Activated effector memory CD4-positive, alpha-beta T cell treated with Interleukin-2 at 50 U/mL for 16 hours (primary cell): ENCODE results near the gene WDR86.
A peak's percentile ranks its signal among the peaks of the same experiment; 100 is the strongest.

ENCODE experiments used
- DNase-seq: peaks from one replicate; pipeline ENCODE4 v3.0.0-alpha.2; 2020

The WDR86 gene

DNA sequence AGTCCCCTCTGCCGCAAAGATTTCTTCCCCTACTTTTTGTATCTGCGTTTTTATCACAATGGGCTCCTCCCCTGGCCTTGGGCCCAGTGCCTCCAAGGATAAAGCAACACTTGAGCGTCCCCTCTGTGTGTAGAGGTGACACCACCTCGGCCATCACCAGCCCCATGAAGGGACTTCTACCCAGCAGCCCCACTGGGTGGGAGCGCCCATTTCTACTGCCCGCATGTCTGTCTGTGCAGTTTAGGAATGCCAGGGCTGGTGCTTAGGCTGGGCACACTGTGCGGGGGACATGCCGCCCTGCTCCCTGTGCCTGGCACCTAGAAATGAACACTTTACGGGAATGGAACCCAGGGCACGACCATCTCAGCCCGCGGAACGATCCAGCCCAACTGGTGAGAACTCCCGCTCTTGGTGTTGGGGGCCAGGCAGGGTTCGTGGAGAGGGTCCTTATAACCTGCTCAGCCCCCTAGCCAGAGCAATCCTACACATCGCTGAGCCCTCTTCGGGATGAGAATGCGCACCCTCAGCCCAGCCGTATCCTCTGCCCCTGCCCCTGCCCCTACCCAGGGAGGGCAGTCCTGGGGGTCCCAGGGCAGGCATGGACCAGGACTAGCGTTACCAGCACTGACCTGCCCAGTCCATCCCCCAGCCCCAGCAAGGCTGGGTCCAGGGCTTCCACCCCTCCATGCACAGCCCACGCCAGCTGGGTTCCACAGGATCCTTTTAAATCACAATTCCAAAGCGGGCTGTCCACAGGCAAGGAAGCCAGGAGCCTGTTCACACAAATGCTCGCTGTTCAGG, 17.3 kb upstream of the WDR86 start:
- no peak for DNase-seq

DNA sequence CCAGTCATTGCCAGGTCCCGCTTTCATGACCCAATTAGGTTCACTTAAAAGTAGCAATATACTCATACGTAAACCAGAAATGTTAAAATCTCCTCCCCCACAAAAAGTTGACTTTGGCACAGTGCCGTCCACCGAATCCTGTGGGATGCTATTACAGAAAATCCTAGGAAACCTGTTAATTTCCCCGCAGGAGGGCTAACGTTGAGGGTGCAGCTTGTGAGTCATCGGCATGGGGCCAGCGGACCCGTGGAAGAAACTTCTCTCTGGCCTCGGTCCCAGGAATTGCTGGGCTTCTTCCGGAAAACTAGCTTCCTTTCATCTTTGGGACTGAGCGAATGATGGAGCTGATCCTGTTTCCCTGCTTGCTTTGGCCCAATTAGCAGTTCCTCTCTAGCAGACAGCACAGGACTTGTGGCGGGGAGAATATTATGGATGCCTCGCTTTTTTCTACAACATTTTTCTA, 16.6 kb upstream of the WDR86 start:
- DNase-seq, result no peak

DNA sequence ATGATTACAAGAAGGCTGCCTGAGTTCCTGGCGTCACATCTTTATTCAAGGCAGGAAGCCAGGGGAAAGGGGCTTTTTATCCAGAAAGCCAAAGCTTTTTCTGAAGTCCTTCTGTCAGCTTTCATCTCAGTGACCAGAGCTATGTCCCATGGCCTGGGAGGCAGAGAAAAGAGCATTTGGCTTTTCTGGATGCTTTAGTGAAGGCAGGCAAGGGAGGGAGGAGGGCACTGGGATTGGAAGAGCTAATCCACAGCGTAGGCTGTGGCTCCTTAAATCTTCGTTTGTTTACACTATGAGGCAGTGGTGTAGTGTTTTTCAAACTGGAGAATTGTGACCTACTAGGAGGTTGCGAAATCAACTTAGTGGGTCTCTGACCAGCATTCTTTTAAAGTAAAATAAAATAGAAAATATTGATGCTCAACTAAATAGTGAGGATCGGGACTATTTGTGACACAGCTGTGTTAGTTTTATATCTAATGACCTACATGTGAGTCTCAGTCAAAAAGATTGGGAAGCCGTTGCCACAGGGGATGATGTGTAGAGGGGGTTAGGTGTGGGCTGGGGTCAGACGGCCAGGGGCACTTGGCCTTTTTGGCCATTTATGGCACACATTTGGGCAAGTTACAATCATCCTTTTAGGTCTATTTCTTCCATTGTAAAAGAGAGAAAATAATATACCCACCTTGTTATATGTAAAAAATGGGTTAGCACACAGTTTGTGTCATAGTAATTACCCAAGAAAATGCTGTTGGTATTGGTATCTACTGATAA, 16.0 kb upstream of the WDR86 start:
- no peak for DNase-seq

DNA sequence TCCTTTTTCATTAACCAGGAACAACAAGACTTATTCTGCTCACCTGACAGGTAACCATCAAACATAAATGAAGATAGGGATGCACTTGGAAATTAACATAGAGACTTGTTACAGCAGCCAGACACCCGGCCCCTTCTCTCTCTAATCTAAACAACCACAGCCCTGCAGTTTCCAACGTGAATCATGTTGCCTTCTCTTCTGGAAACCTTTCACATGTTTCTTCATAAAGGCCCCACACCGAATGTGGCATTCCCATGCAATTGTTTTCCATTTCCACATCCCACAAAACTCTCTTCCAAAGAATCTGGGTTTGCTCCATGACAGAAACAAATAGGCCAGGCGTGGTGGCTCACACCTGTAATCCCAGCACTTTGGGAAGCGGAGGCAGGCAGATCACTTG, 15.0 kb upstream of the WDR86 start:
- DNase-seq, result no peak

DNA sequence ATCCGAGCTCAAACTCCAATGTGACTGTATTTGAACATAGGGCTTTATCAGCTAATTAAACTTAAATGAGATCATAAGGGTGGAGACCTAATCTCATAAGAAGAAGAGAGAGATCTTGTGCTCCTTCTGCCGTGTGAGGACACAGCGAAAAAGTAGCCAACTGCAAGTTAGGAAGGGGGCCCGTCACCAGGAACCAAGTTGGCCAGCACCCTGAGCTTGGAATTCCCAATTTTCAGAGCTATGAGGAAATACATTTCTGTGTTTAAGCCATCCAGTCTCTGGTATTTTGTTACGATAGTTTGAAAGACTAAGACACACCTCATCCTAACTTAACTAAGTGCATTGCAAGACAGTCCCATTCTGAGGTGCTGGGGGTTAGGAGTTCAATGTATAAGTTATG, 14.1 kb upstream of the WDR86 start:
- DNase-seq, result no peak

DNA sequence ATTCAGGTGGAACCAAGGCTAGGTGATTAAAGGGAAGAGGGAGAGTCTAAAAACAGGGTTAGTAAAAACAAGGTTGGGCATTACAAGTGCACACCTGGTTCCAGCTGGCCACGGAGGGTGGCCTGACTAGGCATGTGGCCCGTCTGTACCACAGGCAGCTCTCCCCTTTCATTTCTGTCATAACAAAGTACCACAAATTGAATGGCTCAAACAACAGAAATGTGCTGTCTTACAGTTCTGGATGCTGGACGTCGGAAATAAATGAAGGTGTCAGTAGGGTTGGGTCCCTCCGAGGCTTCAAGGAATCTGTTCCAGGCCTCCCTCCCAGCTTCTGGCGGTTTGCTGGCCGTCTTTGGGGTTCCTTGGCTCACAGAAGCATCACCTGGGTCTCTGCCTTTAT, 13.4 kb upstream of the WDR86 start:
- DNase-seq, result no peak

DNA sequence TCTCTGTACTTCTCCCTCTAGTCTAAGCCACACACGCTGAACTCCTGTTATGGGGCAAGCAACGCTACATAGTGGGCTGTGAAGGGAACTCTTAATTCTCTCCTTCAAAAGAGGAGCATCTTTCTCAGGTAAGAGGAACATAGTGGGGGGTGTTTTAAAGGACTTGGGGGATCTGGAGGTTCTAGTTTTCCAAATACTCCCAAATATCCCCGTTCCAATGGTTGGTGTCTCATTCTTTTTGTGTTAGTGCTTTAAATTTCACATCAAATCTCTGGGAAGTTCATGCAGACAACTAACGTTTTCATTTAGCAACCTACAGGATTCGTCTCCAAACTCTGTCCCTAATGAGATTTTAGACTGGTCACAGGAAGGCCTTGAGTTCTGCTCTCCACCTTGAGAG, 12.4 kb upstream of the WDR86 start:
- no peak for DNase-seq

DNA sequence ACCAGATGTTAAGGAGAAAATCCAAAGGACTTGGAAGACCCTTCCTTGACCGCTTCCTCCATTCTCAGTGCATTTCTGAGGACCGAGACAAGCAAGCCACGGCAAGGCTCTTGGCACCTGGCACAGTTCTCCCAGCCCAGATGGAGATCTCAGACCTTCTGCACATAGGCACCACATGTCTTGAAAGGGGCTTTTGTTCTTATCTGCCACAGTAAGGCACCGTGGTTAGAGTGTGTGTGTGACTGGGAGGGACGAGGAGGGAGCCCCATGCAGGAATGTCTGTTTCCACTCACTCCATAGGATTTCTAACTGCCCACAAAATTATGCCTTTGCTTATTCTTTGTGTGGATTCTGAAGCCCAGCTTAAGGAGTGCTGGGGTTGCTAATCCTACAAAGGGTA, 10.3 kb upstream of the WDR86 start:
- DNase-seq, result no peak

DNA sequence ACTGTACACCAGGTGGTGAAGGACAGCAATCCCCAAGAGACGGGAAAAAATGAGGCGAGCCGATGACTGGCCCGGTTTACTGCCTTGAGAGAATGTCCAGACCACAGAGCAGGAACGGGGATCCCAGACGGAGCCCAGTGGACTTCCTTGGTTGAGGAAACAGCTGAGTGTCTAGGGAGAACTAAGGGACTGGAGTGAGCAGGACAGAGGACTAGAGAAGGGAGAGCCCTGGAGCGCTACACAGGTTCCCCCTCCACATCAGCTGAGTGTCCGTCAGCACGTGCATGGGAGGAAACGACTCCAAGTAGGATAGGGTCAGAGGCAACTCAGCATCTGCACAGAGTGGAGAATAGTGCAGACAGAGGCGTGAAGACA, 7.1 kb upstream of the WDR86 start:
- no peak for DNase-seq

DNA sequence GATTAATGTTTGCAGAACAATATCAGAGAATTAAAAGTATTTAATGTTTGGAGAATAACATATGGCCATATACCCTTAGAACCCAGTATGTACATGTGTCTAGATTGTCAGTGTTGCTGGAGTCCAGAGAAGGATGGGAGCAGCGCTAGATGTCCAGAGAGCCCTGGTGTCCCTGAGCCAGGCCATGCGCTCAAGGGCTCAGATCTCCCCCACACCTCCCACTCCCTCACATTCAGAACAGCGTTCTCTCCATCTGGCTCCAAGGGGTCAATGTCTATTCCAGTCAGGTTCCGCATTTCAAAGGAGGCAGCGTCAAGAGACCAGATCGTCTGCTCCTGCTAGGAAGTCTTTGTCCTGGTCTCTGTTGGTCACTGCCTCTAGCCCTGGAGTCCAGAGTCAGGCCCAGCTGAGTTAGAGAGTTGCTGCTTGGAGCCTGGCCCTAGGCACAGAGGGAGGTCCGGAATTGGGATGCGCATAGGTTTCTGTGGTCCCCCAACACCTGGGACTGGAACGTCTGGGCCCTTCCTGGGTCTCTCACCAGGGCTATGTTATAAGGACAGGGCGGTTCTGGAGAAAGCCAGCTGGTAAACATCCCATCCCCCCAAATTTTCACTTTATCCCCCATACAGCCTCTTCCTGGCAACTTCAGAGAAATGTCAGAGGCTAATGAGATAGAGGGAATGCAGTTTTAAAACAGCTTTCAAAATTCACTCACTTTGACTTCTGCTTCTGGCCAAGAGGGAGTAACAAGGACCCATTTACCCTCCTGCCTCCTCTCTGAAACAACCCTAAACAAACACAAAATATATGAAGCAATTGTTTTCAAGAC, 6.5 kb upstream of the WDR86 start:
- no peak for DNase-seq

DNA sequence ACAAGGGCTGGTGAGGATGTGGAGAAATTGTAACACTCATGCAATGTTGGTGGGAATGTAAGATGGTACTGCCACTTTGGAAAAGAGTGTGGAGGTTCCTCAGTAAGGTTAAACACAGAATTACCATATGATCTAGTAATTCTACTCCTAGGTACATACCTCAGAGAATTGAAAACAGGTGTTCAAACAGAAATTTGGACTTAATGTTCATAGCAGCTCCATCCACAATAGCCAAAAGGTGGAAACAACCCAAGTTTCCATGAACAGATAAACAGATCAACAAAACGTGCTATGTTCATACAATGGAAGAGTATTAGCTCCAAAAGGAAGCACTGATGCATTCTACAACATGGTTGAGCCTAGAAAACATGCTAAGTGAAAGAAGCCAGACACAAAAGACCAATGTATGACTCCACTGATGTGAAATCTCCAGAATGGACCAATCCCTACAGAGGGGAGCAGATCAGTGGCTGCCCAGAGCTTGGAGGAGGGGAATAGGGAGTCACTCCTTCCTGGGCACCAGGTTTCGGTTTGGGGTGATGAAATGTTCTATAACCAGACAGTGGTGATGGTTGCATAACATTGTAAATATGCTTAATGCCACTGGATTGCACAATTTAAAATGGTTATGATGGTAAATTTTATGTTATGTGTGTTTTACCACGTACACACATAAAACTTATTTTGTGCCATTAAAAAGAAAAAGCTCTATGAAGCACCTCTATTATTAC, 5.7 kb upstream of the WDR86 start:
- DNase-seq, result no peak

DNA sequence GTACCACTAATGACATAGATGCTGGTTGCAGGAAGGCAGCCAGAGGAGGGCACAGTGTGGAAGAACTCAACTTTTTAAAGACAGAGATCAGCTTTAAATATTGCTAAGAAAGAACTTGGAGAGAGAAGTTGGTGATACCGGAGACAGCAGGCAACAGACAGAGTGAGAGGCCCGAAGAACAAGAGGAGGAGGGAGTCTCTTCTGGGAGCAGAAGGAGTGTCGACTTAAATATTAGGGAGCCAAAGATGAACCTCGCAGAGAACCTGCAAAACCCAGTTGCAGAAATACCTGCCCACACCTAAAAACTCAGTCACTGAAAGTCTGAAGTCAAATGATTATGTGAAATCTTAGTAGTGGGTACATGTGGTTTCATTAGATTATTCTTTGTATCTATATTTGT, 3.4 kb upstream of the WDR86 start:
- no peak for DNase-seq

DNA sequence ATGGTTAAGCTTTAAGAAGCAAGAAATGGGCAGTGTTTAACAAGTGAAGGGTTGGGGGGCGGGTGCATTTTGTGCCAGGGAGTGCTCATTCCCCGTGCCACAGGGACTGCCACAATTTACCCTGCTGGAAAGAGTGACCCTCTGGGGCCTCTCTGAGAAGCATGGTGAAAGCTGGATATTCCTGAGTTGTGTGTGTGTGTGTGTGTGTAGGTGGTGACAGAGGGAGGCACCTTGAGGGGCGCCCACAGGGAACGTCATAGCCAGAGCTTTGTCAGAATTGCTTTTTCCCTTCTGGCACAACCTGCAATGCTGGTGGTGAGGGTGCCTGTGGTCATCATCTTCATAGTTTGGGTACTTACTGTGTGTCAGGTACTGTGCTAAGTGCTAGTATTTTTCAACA, 2.5 kb upstream of the WDR86 start:
- DNase-seq, result no peak

DNA sequence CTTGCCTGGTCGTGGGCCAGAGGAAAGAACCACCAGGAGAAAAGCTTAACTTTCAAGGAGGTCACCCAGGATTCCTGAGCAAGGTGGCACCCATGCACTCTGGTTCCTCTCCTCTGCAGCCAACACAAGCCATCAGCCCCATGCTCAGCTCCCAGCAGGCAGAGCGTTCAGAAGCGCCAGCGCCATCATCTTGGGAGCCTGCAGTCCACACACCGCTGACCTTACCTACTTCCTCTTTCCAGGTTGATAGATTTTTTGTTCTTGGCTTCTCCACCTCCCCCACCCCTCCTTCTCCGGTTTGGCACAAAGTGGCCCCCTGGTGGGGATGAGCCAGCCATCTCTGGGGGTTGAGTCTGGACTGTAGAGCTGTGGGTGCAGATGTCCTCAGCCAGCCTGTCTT, 1.7 kb upstream of the WDR86 start:
- no peak for DNase-seq

DNA sequence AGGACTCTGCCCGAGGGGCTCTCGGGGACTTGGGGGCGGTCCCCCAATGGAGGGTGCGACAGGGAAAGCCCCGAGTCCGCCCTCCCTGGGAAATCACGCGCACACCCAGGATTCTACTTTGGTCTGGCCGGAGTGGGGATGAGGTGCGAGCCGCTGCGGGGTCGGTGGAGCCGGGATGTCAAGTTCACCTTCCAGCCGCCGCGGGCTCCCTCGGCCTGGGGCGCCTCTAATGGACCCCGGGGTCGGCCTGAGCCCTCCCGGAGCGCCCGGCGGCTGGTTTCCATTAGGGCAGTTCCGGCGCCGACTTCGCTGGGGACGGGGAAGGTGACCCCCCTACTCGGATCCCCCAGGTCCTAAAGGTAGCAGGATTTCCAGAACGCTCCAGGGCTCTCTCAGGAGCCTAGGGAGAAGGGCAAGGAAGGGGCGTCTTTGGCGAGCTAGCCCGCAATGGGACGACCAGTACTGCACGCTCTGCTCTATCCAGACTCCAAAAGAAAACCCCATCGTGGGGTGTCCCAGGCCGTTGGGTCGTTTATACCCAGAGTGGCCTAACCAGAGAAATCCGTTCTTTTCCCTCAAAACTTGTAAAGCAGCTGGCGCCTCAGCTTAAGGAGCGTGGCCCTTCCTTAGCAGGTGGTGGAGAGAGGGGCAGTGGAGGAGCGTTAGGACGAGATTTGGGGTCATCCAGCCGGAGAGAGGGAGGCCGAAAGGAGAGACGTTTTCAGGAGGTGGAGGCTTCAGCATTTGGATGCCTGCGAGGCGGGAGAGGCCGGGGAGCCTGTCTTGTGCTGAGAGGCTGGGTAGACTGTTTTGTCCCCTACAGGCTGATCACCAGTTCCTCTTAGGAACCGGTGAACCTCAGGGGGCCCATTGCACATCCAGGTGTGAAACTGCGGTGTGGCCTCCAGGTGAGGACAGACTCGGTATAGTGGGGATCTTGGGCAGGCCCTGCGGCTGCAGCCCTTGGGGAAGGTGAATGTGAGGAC, 860 bp upstream of the WDR86 start:
- DNase-seq, result no peak

DNA sequence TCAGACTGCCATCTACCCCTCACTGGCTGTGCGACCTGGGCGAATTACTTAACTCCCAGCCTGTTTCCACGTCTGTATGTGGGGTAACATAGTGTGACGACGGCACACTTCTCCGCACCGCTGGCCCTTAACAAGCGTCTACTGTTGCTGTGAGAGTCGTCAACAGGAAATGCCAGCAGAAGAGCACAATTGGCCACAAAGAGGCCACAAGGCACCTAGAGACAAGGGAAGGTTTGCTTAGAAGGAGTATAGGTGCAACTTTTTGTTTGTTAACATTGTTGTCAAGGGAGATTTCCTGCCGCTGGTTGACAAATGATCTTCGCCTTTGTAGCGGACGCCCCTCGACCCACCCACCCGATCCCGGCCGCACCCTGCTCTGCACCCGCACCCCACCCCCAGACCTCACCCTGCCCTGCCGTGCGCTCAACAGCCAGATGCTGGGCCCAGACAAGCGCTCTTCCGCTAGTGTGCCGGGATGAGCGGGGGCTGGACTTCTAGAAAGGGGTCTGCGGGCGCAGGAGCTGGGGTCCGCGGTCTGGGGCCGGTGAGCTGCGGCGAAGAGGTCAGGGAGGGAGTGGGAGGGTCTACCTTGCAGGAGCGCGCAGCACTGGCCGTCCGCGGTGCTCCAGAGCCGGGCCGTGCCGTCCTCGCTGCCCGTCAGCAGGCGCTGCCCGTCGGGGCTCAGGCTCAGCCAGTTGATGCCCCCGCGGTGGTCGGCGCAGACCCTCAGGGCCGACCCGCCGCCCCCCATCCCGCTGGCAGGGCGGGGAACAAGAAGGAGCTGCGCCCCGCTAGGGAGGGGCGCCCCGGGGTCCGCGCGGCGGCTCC, 785 bp downstream of the WDR86 start:
- DNase-seq, result peak; percentile 64

DNA sequence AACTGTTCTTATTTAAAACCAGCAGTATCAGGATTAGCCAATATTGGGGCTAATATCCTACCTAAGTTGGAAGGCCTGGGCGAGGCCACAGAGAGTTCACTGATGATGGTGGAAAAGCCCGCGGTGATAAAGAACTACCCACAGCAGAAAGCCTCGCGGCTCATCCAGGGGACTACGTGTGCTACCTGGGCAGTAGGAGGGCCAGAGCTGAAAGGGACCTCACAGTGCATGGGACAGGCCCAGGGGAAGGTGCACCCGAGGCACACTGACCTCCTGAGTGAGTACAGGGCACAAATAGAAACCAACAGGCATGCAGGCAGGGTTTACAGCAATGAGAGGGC, 1.4 kb downstream of the WDR86 start:
- DNase-seq, result no peak

DNA sequence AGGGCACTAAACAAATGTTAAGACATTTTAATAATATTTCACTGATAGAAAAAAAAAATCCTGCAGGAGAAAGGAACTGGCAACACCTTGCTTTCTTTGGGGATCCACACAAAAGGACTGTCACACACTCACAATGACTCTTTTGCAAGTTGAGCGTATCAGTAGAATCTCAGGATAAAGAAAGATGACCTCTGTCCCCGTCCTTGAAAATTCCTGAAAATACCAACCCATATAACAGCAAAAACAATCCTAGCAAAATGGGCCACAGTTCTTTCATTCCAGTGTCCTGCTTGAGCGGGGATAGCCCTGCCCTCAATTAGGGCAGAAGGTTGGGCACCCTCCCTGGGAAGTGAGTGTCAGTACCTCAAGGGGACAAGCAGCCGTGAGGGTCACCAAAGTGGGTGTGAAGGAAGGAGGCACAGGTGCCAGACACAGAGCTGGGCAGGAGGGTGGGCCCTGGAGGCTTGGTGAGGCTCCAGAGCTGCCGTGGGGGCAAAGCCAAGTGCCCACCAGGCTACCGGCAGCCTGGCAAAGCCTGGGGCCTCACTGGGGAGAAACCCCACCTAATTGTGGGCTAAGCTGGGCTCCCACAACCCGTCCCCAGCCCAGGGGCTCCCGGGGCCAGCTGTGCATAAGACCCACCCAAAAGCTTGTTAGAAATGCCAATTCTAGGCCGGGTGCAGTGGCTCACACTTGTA, 2.8 kb downstream of the WDR86 start:
- DNase-seq, result no peak

DNA sequence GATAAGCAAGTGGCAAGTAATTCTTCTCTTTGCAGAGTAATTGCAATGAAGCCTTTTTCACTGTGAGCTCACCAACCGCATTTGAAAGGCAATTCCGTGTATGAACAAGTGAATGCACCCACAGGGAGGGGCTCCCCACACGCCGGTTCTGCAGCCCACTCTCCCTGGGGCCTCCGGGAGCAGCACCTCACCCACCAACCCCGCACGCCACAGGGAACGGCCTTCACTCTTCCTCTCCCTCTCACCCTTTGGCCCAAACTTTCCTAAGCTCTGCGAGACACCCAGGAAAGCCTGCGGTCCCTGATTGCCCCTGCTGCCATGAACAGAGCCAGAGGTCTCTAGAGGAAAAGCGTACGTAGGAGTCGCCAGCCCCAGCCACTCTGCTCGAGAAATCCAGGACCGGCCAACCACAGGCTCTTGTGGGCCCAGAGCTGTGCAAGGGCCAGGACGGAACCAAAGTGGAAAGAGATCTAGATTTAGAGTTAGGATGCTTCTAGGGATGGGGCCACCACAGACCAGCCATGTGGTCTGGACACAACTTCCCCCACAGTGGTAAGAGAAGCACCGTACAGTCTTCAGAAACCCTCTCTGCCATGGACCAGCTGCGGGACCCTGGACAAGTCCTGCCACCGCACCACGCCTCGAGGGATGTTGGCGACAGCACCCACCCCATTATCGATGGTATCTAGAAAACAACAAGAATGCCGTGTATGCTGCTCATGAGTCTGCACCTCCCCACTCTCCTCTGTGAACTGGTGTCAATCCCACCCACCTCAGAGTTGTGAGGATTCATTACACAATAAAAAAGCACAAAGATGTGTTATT, 3.6 kb downstream of the WDR86 start:
- no peak for DNase-seq
